ENCODE data around the gene POLA2. TPM values are rescaled to one million over a fixed set of nuclear protein-coding genes. Genes with fewer than 3 reads are reported as not detected.
A peak's percentile ranks its signal among the peaks of the same experiment; 100 is the strongest.

The POLA2 gene
- total and polyA plus RNA-seq, 7 experiments from 2014 or later: 9.0 to 51.6 (median 16.0) TPM

DNA sequence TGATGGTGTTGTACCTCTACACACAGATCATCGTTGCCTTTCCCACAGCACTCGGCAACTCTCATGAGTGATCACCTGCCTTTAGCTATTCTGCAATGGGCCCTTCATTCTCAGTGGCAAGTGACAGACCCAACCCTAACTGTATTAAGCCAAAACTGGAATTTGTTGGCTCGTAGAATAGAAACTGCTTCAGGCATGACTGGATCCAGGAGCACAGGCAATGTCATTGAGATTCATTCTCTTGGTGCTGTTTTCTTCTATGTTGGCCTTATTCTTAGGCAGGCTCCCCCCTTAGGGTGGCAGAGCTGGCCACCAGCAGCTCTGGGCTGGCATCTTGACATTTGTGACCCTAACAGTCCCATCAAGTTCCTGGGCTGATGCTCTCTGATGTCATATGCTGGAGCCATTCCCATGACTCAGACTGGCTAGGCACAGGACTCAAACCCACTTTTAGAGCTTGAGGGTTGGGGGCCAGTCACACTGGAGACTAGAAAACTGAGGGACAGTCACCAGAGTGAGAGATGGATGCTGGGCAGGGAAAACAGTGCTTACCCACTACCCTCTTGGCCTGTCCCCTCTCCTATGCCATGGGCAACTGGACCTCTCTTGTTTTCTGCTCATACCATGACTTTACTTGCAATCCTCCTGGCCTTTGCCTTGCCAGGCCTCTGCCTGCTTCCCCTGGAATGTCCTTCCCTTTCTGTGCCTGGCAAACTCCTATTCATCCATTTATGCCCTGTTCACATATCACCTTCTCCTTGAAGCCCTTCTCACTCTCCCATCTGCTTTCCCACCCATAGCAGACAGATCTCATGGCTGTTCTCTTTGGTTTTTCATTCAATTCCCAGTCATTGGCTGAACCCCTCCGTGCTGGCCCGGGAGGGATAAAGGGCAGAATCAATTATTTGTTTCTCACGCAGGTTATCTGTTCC is 45.8 kb downstream of the POLA2 start:
- no peaks in the 10 kb centered on the region for H3K4me1 ChIP-seq (ENCODE audit: control insufficient read depth in 2 of 2, insufficient read depth in 2 of 2, low read length in 2 of 2)
- no peaks in the 10 kb centered on the region for H3K27me3 Mint-ChIP-seq
- no peaks in the 10 kb centered on the region for H3K9me3 ChIP-seq (ENCODE audit: control insufficient read depth in 2 of 3, low read length in 3 of 3)
- DNase-seq (no peak), ATAC-seq (peak; percentile 25)
- no peak overlapping the region for H3K4me3 Mint-ChIP-seq
- H3K27ac Mint-ChIP-seq: peak overlapping the region in 4 of 9 donors; percentile 4 to 36 (median 23)
- CTCF ChIA-PET: interaction anchor here (1.0 kb wide), 1 partner anchor 10 kb away, joined by 3 read pairs; no protein-coding TSS in a partner anchor
- POLR2A ChIA-PET: interaction anchor here (0.7 kb wide), 1 partner anchor 802 kb away, joined by 3 read pairs; no protein-coding TSS in a partner anchor
- peaks cover 0 to 8% (median 4%) of the 10 kb centered on the region in 5 donors for H3K36me3 Mint-ChIP-seq
- intact Hi-C loops (cut with micrococcal nuclease): no loop called here
- H3K4me1 Mint-ChIP-seq: no peaks in the 10 kb centered on the region
- H3K4me3 ChIP-seq (ENCODE audit: low read length): no peak overlapping the region
- H3K36me3 ChIP-seq (ENCODE audit: control insufficient read depth in 2 of 3, insufficient read depth in 3 of 3, low read length in 3 of 3): no peaks in the 10 kb centered on the region
- H3K27me3 ChIP-seq (ENCODE audit: control insufficient read depth in 2 of 2, insufficient read depth in 2 of 2, low read length in 2 of 2): no peaks in the 10 kb centered on the region
- H3K27ac ChIP-seq (ENCODE audit: low read depth, low read length): no peak overlapping the region
- H3K9me3 Mint-ChIP-seq: no peaks in the 10 kb centered on the region

DNA sequence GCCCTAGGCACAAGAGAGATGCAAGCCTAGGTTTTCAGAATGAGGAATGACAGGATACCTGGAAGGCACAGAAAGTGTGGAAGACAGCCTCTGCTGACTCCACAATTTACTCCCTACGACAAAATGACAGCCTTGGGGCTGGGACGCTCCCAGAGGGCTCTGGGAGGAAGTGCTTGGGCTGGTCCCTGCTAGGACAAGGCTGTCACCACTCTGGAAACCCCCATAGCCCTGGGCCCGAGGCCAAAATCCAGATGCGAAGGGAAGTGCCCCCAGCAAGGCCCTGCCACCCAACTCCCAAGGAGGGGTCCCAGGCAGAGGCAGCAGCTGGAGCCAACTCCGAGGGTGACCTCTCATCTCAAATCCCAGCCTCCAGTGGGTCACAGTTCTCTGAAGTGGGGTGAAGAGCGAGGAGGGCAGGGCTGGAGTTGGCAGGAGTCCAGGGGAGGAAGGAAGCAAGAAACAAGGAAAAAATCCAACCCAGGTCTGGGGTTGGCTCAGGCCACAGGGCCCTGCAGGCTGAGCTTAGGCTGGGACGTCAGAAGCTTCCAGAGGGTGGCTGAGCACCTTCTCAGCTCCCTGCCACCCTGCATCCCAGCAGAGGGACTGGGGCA is 46.6 kb downstream of the POLA2 start:
- H3K4me1 Mint-ChIP-seq: peaks cover 0 to under 1% (median 0%) of the 10 kb centered on the region in 7 donors
- peaks cover 0 to 8% (median 4%) of the 10 kb centered on the region in 5 donors for H3K36me3 Mint-ChIP-seq
- DNase-seq: no peak
- peaks cover 0 to 2% (median 0%) of the 10 kb centered on the region in 5 donors for H3K27me3 Mint-ChIP-seq
- ATAC-seq: peak; percentile 74
- Histone ChIP-seq H3K9me3 (ENCODE audit: control insufficient read depth in 2 of 3, low read length in 3 of 3) (no peaks in the 10 kb centered on the region), H3K27ac (ENCODE audit: low read depth, low read length) (no peak overlapping the region), H3K4me1 (ENCODE audit: control insufficient read depth in 2 of 2, insufficient read depth in 2 of 2, low read length in 2 of 2) (no peaks in the 10 kb centered on the region), H3K27me3 (ENCODE audit: control insufficient read depth in 2 of 2, insufficient read depth in 2 of 2, low read length in 2 of 2) (no peaks in the 10 kb centered on the region), H3K36me3 (ENCODE audit: control insufficient read depth in 2 of 3, insufficient read depth in 3 of 3, low read length in 3 of 3) (no peaks in the 10 kb centered on the region), H3K4me3 (ENCODE audit: low read length) (no peak overlapping the region)
- intact Hi-C loops (cut with micrococcal nuclease): no loop called here
- no peak overlapping the region for H3K4me3 Mint-ChIP-seq
- POLR2A ChIA-PET: no interaction called here
- peak overlapping the region in 1 of 9 donors; percentile 4 for H3K27ac Mint-ChIP-seq
- CTCF ChIA-PET: interaction anchor here (0.5 kb wide), 1 partner anchor 238 kb away, joined by 3 read pairs; no protein-coding TSS in a partner anchor
- no peaks in the 10 kb centered on the region for H3K9me3 Mint-ChIP-seq

DNA sequence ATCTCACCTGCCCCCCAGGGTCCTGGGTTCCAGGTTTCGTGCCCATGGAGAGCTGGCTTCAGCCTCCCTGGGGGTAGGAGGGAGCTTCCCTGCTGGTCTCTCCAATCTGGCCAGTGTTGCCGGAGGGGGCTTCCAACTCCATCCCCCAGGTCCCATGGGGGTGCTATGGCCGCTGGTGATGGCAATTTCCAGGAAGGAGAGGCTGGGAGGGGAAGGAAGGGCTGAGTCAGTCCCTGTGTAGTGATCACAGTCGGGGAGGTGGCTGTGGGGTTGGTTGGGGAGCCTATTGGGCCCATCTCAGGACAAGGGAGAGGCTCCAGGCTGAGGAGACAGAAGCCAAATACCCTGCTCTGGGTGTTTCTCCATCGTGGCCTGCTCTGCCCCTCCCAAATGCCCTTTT is 47.2 kb downstream of the POLA2 start:
- CTCF ChIA-PET: interaction anchor here (0.5 to 0.6 kb wide), 2 partner anchors 17 to 238 kb away, joined by 3 read pairs; no protein-coding TSS in a partner anchor

DNA sequence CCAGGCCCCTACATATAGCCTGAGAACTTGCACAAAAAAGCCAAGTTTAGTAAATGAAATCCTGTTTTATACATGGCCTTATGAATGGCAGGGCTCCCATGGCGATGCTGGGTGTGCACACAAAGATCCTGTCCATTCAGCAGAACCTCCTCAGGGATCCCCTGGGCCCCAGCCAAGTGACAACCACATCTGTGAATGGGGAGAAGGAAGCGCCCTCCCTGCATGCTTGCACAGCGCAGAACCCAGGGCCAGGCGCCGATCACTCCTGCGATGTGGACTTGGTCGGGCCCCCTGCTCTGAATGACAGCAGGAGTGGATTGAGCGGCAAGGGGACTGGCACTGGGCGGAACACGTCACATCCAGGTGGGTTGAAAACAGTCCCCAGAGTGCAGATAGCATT is 48.5 kb downstream of the POLA2 start:
- no peak for ATAC-seq
- peaks cover 0 to 9% (median 0%) of the 10 kb centered on the region in 7 donors for H3K4me1 Mint-ChIP-seq
- H3K4me3 Mint-ChIP-seq: no peak overlapping the region
- peaks cover 0 to 5% of the 10 kb centered on the region in 2 donors for H3K4me1 ChIP-seq (ENCODE audit: control insufficient read depth in 2 of 2, insufficient read depth in 2 of 2, low read length in 2 of 2)
- no peak overlapping the region for H3K4me3 ChIP-seq (ENCODE audit: low read length)
- no peaks in the 10 kb centered on the region for H3K9me3 ChIP-seq (ENCODE audit: control insufficient read depth in 2 of 3, low read length in 3 of 3)
- POLR2A ChIA-PET: interaction anchor here (0.6 to 1.3 kb wide), 4 partner anchors 19 to 176 kb away, joined by 3 to 4 read pairs (median 3); partner anchors contain the start of genes POLA2 and SYVN1
- no peaks in the 10 kb centered on the region for H3K27me3 ChIP-seq (ENCODE audit: control insufficient read depth in 2 of 2, insufficient read depth in 2 of 2, low read length in 2 of 2)
- H3K27me3 Mint-ChIP-seq: peaks cover 0 to 10% (median 0%) of the 10 kb centered on the region in 5 donors
- no peak overlapping the region for H3K27ac ChIP-seq (ENCODE audit: low read depth, low read length)
- H3K9me3 Mint-ChIP-seq: no peaks in the 10 kb centered on the region
- H3K27ac Mint-ChIP-seq: no peak overlapping the region
- CTCF ChIA-PET: interaction anchor here (1.6 to 1.8 kb wide), 2 partner anchors 85 to 105 kb away, joined by 5 read pairs; no protein-coding TSS in a partner anchor
- peaks cover 0 to 2% (median 0%) of the 10 kb centered on the region in 5 donors for H3K36me3 Mint-ChIP-seq
- peaks cover 0 to 5% (median 0%) of the 10 kb centered on the region in 3 experiments for H3K36me3 ChIP-seq (ENCODE audit: control insufficient read depth in 2 of 3, insufficient read depth in 3 of 3, low read length in 3 of 3)
- no peak for DNase-seq
- intact Hi-C loops (cut with micrococcal nuclease): loop anchor here in 1 of 2 donors (10.0 kb wide), 1 partner anchor 195 kb away; the partner anchor contains the start of genes TM7SF2 and ZNHIT2

More for the DNA sequence above, 47.2 kb downstream of the POLA2 start:
- Histone ChIP-seq H3K27ac (ENCODE audit: low read depth, low read length) (no peak overlapping the region), H3K27me3 (ENCODE audit: control insufficient read depth in 2 of 2, insufficient read depth in 2 of 2, low read length in 2 of 2) (no peaks in the 10 kb centered on the region), H3K4me1 (ENCODE audit: control insufficient read depth in 2 of 2, insufficient read depth in 2 of 2, low read length in 2 of 2) (no peaks in the 10 kb centered on the region), H3K4me3 (ENCODE audit: low read length) (no peak overlapping the region), H3K36me3 (ENCODE audit: control insufficient read depth in 2 of 3, insufficient read depth in 3 of 3, low read length in 3 of 3) (no peaks in the 10 kb centered on the region), H3K9me3 (ENCODE audit: control insufficient read depth in 2 of 3, low read length in 3 of 3) (no peaks in the 10 kb centered on the region)
- no peak overlapping the region for H3K27ac Mint-ChIP-seq
- no peaks in the 10 kb centered on the region for H3K9me3 Mint-ChIP-seq
- H3K27me3 Mint-ChIP-seq: peaks cover 0 to 8% (median 0%) of the 10 kb centered on the region in 5 donors
- H3K36me3 Mint-ChIP-seq: peaks cover 0 to 7% (median under 1%) of the 10 kb centered on the region in 5 donors
- DNase-seq (no peak), ATAC-seq (no peak)
- peaks cover 0 to 5% (median 0%) of the 10 kb centered on the region in 7 donors for H3K4me1 Mint-ChIP-seq
- no peak overlapping the region for H3K4me3 Mint-ChIP-seq
- POLR2A ChIA-PET: no interaction called here
- intact Hi-C loops (cut with micrococcal nuclease): no loop called here

DNA sequence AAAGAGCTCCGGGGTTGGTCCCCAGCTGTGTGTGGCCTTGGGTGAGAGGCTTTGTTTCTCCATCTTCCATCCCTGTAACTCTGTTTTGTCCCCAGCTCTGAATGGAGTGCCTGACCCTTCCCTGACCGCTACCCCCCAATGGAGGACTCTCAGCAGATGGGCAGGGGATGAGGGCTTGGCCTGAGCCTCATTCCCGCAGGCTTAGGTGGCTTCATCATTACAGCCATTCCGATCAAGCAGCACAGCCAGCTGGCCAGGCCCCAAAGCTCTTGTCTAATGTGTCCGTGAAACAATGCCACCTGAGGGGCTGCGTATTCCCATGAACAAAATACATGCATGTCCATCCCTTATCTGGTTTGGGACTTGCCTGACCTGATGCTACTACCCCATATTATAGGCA is 49.0 kb downstream of the POLA2 start:
- no peak for DNase-seq
- Histone ChIP-seq H3K4me1 (ENCODE audit: control insufficient read depth in 2 of 2, insufficient read depth in 2 of 2, low read length in 2 of 2) (peaks cover 0 to 9% of the 10 kb centered on the region in 2 donors), H3K27ac (ENCODE audit: low read depth, low read length) (no peak overlapping the region), H3K4me3 (ENCODE audit: low read length) (no peak overlapping the region), H3K36me3 (ENCODE audit: control insufficient read depth in 2 of 3, insufficient read depth in 3 of 3, low read length in 3 of 3) (peaks cover 0 to 6% (median 0%) of the 10 kb centered on the region in 3 experiments), H3K9me3 (ENCODE audit: control insufficient read depth in 2 of 3, low read length in 3 of 3) (no peaks in the 10 kb centered on the region), H3K27me3 (ENCODE audit: control insufficient read depth in 2 of 2, insufficient read depth in 2 of 2, low read length in 2 of 2) (no peaks in the 10 kb centered on the region)
- H3K4me3 Mint-ChIP-seq: no peak overlapping the region
- peaks cover 0 to 10% (median 0%) of the 10 kb centered on the region in 5 donors for H3K27me3 Mint-ChIP-seq
- H3K36me3 Mint-ChIP-seq: peaks cover 0 to 2% (median 0%) of the 10 kb centered on the region in 5 donors
- H3K9me3 Mint-ChIP-seq: no peaks in the 10 kb centered on the region
- POLR2A ChIA-PET: interaction anchor here (0.6 to 1.3 kb wide), 3 partner anchors 18 to 49 kb away, joined by 3 to 4 read pairs (median 3); partner anchors contain the start of gene POLA2
- H3K27ac Mint-ChIP-seq: no peak overlapping the region
- ATAC-seq: no peak
- peaks cover 0 to 11% (median 2%) of the 10 kb centered on the region in 7 donors for H3K4me1 Mint-ChIP-seq
- CTCF ChIA-PET: interaction anchor here (1.6 to 1.8 kb wide), 2 partner anchors 85 to 106 kb away, joined by 5 read pairs; no protein-coding TSS in a partner anchor
- intact Hi-C loops (cut with micrococcal nuclease): loop anchor here in 1 of 2 donors (10.0 kb wide), 1 partner anchor 196 kb away; the partner anchor contains the start of genes TM7SF2 and ZNHIT2

DNA sequence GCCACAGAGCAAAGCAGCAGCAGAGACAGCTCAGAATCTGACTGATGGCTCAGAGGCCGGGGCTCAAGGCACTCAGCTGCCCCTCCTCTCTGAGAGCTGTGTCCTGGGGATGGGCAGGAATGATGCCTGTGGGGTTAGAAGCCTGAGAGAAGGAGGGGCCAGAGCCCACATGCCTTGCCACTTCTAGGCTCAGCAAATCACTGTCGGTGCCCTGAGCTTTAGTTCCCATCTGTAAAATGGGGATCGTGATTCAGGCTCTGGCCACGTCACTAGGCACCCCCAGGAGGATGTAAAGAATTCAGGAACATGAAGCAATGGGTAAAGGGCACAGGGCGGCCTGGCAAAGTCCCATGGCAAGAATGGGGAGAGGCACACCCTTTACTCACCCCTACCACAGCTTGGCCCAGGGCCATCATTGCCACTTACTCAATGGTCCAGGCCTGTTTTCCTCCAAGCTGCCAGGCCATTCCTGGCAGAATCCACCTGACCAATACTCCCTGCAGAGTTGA is 49.5 kb downstream of the POLA2 start:
- CTCF ChIA-PET: interaction anchor here (1.6 to 1.8 kb wide), 2 partner anchors 86 to 106 kb away, joined by 5 read pairs; no protein-coding TSS in a partner anchor
- peaks cover 0 to 13% (median 5%) of the 10 kb centered on the region in 7 donors for H3K4me1 Mint-ChIP-seq
- H3K27ac ChIP-seq (ENCODE audit: low read depth, low read length): no peak overlapping the region
- ATAC-seq: no peak
- peaks cover 0 to 11% of the 10 kb centered on the region in 2 donors for H3K4me1 ChIP-seq (ENCODE audit: control insufficient read depth in 2 of 2, insufficient read depth in 2 of 2, low read length in 2 of 2)
- no peaks in the 10 kb centered on the region for H3K9me3 ChIP-seq (ENCODE audit: control insufficient read depth in 2 of 3, low read length in 3 of 3)
- peaks cover 0 to 10% (median 0%) of the 10 kb centered on the region in 5 donors for H3K27me3 Mint-ChIP-seq
- intact Hi-C loops (cut with micrococcal nuclease): loop anchor here in 1 of 2 donors (10.0 kb wide), 1 partner anchor 196 kb away; the partner anchor contains the start of genes TM7SF2 and ZNHIT2
- H3K9me3 Mint-ChIP-seq: no peaks in the 10 kb centered on the region
- peaks cover 0 to 6% (median 0%) of the 10 kb centered on the region in 3 experiments for H3K36me3 ChIP-seq (ENCODE audit: control insufficient read depth in 2 of 3, insufficient read depth in 3 of 3, low read length in 3 of 3)
- no peaks in the 10 kb centered on the region for H3K27me3 ChIP-seq (ENCODE audit: control insufficient read depth in 2 of 2, insufficient read depth in 2 of 2, low read length in 2 of 2)
- H3K4me3 ChIP-seq (ENCODE audit: low read length): no peak overlapping the region
- H3K27ac Mint-ChIP-seq: no peak overlapping the region
- POLR2A ChIA-PET: interaction anchor here (1.1 to 1.3 kb wide), 2 partner anchors 18 to 49 kb away, joined by 3 to 4 read pairs; partner anchors contain the start of gene POLA2
- H3K4me3 Mint-ChIP-seq: peak overlapping the region in 1 of 10 donors; percentile 25
- H3K36me3 Mint-ChIP-seq: peaks cover 0 to 2% (median 0%) of the 10 kb centered on the region in 5 donors
- no peak for DNase-seq

Data from naive thymus-derived CD4-positive, alpha-beta T cell (primary cell).